ENCODE results near the gene ICAM4.
A peak's percentile ranks its signal among the peaks of the same experiment; 100 is the strongest.
"Not testable (repeated sequence)": the region's sequence is repeated elsewhere in the genome, so short reads cannot be mapped to it uniquely, and the experiment has no call there.

The ICAM4 gene, protein sequence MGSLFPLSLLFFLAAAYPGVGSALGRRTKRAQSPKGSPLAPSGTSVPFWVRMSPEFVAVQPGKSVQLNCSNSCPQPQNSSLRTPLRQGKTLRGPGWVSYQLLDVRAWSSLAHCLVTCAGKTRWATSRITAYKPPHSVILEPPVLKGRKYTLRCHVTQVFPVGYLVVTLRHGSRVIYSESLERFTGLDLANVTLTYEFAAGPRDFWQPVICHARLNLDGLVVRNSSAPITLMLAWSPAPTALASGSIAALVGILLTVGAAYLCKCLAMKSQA

GRCh38 chr19:10286803-10287737, at the start of gene ICAM4:
ICAM4 (plus strand) TSS chr19:10286955; CDS start chr19:10287013, 58 bp downstream.
- peak; percentile 56 for DNase-seq

- DNase-seq, result no peak
These were observed 49.1 kb upstream of the ICAM4 start for GRCh38 chr19:10237702-10238101.

- DNase-seq, result peak; percentile 94
These were observed 48.5 kb upstream of the ICAM4 start for GRCh38 chr19:10238172-10238783.

DNA sequence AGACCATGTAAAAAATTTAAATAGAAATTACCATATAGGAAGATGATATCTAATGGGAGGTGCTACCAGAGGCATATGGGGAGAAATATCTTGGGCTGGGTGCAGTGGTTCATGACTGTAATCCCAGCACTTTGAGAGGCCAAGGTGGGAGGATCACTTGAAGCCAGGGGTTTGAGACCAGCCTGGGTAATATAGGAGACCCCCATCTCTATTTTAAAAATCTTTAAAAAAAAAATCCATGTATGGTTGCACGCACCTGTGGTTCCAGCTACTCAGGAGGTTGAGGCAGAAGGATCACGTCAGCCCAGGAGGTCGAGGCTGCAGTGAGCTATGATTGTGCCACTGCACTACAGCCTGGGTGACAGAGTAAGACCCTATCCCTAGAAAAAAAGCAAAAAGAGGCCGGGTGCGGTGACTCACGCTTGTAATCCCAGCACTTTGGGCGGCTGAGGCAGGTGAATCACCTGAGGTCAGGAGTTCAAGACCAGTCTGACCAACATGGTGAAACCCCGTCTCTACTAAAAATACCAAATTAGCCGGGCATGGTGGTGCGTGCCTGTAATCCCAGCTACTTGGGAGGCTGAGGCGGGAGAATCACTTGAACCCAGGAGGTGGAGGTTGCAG, 44.8 kb upstream of the ICAM4 start:
- DNase-seq, result not testable (repeated sequence)

DNA sequence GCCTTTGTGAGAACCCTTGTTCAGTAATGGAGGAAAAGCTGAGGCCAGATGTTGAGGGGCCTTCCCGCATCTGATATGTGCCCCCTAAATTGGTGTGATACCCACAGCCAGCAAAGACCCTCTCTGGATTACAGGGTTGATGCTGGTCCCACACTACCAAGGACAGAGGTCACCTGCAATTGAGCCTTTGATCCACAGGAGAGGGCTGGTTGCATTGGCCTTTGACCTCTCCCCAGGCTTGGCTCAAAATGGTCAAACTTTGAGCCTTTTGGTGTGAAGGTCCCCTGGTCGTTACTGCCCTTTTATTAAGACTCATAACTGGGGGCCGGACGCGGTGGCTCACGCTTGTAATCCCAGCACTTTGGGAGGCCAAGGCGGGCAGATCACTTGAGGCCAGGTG, 43.1 kb upstream of the ICAM4 start:
- DNase-seq, result no peak

DNA sequence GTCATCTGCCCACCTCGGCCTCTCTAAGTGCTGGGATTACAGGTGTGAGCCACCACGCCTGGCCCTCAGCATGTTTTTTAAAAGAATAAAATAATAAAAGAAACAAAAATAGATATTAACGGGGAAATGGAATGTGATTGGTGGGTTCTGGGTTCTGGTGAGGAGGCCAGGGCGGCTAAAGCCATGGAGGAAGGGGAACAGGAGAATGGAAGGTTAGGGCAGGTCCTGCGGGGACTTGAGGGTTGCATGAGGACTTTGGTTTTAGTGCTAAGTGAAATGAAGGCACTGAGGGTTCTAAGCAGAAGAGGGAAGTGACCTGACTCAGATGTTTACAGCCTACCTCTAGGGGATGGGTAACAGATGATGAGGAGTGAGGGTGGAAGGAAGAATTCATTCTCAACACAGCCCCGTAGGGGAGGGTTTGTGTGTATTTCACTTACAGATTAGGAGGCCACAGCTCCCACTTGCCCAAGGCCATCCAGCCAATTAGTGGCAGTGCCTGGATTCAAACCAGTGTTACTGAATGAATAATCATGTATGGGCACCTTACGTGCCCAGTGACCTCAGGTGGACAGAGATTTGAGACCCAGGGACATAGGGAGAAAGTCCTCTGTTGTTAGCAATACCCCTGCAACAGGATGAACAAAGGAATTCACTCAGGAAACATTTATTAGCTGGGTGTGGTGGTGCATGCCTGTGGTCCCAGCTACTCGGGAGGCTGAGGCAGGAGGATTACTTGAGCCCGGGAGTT, 41.4 kb upstream of the ICAM4 start:
- no peak for DNase-seq

- DNase-seq, result no peak
These were observed 40.2 kb upstream of the ICAM4 start for GRCh38 chr19:10246511-10246910.

DNA sequence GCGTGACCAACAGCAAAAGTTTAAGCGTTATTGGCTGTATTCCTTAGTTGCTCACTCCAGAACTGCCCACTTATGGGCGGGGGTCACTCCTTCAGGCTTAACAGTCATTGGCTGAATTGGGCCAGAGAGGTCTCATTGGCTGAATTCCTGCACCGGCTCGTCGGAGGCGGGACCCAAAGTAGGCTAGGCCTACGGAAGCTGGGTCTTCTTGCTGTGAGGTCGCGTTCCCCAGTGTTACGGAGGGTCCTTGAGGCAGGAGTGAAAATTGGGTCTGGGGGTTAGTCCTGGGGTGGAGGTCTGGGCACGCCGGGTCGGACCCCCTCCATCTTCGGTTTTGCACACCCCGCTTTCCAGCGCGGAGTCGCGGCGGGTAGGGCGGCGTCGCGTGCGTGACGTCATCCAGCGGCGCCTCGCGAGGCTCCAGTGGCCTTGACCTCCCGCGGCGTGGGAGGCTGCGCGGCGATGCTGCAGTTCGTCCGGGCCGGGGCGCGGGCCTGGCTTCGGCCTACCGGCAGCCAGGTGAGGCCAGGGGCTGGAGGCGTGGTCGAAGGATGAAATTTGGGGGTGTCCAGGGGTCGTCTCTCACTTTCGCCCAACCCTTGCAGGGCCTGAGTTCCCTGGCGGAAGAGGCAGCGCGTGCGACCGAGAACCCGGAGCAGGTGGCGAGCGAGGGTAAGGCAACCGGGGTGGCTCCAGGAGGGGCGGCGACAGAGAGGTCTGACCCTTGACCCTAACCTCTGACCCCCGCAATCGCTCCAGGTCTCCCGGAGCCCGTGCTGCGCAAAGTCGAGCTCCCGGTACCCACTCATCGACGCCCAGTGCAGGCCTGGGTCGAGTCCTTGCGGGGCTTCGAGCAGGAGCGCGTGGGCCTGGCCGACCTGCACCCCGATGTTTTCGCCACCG, 34.7 kb upstream of the ICAM4 start, which contains the start of gene MRPL4:
Gene MRPL4 (plus strand): TSS at position 423 of the 903 bp plus-strand sequence. CDS start 40 bp downstream, at position 463.
- DNase-seq, result peak; percentile 98

GRCh38 chr19:10252707-10253106, 34.0 kb upstream of the ICAM4 start:
- no peak for DNase-seq

DNA sequence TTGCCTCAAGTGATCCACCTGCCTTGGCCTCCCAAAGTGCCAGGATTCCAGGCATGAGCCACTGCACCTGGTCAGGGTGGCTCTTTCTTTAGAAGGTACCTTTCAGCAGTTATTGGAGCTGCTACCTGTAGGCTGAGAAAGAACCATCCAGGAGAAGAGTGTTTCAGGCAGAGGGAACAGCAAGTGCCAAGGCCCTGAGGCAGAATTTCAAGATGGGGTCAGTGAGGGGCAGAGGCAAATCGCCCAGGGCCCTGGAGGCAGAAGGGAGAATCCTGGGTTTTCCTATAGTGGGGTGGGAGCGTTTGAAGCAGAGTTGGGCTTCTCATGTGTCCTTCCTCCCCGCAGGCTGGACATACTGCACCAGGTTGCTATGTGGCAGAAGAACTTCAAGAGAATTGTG, 32.5 kb upstream of the ICAM4 start:
- no peak for DNase-seq

DNA sequence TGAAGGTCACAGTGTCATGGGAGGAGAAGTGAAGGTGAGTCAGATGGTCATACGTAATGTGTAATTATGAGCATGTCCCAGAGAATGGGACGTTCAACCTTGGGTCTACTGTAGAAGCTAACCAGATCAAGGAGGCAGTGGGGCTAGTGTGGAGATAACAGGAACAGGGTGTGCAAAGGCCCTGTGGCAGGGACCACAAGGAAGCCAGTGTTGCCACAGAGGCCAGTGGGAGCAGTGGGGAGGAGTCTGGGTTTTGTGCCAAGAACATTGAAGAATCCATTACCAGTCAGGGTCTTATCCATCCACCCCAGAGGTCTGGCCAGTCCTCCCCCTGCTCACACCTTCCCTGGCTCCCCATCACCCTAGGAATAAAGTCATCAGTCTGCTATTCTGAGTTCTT, 31.4 kb upstream of the ICAM4 start:
- no peak for DNase-seq

- DNase-seq, result no peak
These were observed 30.2 kb upstream of the ICAM4 start for GRCh38 chr19:10256551-10256950.

GRCh38 chr19:10256970-10257615, 29.7 kb upstream of the ICAM4 start:
- no peak for DNase-seq

GRCh38 chr19:10258080-10258710, 28.6 kb upstream of the ICAM4 start:
- DNase-seq, result no peak

DNA sequence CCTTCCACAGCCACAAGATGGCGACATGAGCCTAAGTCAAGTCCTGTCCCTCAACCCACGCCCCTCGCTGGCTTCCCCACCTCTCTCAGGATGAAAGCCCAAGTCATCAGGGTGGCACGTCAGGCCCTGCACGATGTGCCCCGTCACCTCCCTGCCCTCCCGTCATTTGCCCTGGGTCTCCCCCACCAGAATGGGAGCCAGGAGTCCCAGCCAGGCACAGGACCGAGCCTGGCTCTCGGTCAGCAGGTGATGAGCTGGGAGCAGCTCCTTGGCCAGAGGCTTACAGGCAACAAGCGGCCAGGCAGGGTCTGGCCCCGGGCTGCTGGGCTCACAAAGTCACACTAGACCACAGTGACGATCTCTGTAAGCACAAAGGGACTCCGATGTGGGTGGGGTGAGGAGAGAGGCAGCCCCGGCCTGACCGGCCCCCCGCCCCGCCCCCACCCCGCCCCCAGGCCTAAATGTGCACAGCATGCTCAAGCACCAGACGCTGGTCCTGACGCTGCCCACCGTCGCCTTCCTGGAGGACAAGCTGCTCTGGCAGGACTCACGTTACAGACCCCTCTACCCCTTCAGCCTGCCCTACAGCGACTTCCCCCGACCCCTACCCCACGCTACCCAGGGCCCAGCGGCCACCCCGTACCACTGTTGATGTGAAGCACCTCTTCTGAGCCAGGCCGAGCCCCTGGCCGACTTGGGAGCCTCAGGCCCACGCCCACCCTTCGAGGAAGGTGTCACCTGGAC, 27.4 kb upstream of the ICAM4 start:
- DNase-seq, result peak; percentile 87

- no peak for DNase-seq
These were observed 26.6 kb upstream of the ICAM4 start for GRCh38 chr19:10260141-10260584.

DNA sequence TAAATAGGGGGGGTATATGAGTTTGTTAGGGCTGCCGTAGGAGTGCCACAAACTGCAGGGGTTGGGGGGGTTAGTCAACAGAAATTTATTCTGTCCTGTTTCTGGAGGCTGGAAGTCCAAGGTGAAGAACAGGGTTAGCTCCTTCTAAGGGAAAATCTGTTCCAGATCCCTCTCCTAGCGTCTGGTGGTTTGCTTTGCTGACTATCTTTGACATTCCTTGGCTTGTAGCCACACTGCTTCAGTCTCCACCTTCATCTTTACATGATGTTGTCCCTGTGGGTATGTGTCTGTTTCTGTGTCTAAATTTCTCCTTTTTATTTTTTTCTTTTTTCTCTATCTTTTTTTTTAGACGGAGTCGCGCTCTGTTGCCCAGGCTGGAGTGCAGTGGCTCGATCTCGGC, 24.0 kb upstream of the ICAM4 start:
- no peak for DNase-seq

GRCh38 chr19:10266706-10267105, 20.0 kb upstream of the ICAM4 start:
- DNase-seq, result no peak

DNA sequence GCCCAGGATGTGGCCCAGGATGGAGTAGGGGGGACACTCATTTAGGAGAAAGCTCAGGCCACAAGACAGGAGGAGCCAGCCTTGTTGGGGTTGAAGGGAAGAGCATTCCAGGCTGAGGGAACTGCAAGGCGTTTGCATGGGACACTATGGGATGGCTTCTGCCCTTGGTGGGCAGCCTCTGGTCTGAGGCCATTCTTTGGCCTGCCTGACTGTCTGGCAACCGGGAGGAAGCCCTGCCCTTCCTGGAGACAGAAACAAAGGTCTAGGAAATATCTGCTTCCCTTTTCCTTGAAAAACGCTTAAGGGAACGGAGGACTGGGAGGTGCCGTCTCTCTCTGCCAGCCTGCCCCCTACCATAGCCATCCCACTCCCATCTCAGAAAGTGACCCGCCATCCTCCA, 18.7 kb upstream of the ICAM4 start:
- DNase-seq, result no peak
